Measurements from ENCODE around the gene TBX3. TPM values are rescaled to one million over a fixed set of nuclear protein-coding genes. Genes with fewer than 3 reads are reported as not detected.
A peak's percentile ranks its signal among the peaks of the same experiment; 100 is the strongest.

The TBX3 gene
- total RNA-seq, 1 donor from 2014 or later: not detected

DNA sequence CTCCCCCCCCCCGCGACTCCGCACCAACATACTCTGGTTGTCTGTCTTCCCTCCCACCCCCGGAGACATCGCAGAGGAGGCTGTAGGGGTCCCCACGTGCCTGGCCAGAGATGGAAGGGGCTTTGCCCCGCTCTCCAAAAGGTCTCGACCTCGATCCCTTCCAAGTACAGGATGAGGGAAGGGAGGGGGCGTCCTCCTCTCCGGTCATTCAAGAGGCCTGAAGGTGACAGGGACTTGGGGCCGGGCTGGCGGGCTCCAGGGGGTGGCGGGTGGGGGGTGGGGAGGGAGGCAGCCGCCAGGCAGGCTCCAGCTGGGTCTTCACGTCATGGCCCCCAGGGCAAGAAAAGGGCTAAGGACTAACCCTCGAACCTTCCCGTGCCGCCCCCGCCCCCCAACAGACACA, 15.1 kb downstream of the TBX3 start:
- H2AFZ ChIP-seq (replicated peaks): no peak overlapping the region
- Mint-ChIP-seq H3K27me3 (ENCODE audit: insufficient read depth, low read depth) (peaks cover 92% of the 10 kb centered on the region), H3K4me3 (no peak overlapping the region), H3K27ac (no peak overlapping the region), H3K4me1 (peaks cover 24% of the 10 kb centered on the region), H3K36me3 (no peaks in the 10 kb centered on the region), H3K9me3 (no peaks in the 10 kb centered on the region)
- H3K79me2 ChIP-seq (ENCODE audit: low read depth): no peaks in the 10 kb centered on the region
- peak overlapping the region; percentile 73 for H3K4me2 ChIP-seq
- H3K36me3 ChIP-seq: no peaks in the 10 kb centered on the region
- DNase-seq (ENCODE audit: low spot score): no peak
- peaks cover 100% of the 10 kb centered on the region for H3K27me3 ChIP-seq
- peaks cover 61% of the 10 kb centered on the region for H3F3A ChIP-seq (ENCODE audit: low read depth)
- H3K4me3 ChIP-seq: peak overlapping the region; percentile 32
- H3K9ac ChIP-seq: no peak overlapping the region
- H3K27ac ChIP-seq: no peak overlapping the region
- H3K4me1 ChIP-seq: peaks cover 39% of the 10 kb centered on the region
- H4K20me1 ChIP-seq (ENCODE audit: low read depth): peaks cover 96% of the 10 kb centered on the region
- TF ChIP-seq, protein P1, sequence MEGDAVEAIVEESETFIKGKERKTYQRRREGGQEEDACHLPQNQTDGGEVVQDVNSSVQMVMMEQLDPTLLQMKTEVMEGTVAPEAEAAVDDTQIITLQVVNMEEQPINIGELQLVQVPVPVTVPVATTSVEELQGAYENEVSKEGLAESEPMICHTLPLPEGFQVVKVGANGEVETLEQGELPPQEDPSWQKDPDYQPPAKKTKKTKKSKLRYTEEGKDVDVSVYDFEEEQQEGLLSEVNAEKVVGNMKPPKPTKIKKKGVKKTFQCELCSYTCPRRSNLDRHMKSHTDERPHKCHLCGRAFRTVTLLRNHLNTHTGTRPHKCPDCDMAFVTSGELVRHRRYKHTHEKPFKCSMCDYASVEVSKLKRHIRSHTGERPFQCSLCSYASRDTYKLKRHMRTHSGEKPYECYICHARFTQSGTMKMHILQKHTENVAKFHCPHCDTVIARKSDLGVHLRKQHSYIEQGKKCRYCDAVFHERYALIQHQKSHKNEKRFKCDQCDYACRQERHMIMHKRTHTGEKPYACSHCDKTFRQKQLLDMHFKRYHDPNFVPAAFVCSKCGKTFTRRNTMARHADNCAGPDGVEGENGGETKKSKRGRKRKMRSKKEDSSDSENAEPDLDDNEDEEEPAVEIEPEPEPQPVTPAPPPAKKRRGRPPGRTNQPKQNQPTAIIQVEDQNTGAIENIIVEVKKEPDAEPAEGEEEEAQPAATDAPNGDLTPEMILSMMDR (IDR thresholded peaks at IDR 0.05): no peak
- TF ChIP-seq EZH2 (IDR thresholded peaks at IDR 0.05) (no peak), EZH2phosphoT487 (IDR thresholded peaks at IDR 0.05) (no peak)
- H3K9me3 ChIP-seq (ENCODE audit: low read depth): no peaks in the 10 kb centered on the region

DNA sequence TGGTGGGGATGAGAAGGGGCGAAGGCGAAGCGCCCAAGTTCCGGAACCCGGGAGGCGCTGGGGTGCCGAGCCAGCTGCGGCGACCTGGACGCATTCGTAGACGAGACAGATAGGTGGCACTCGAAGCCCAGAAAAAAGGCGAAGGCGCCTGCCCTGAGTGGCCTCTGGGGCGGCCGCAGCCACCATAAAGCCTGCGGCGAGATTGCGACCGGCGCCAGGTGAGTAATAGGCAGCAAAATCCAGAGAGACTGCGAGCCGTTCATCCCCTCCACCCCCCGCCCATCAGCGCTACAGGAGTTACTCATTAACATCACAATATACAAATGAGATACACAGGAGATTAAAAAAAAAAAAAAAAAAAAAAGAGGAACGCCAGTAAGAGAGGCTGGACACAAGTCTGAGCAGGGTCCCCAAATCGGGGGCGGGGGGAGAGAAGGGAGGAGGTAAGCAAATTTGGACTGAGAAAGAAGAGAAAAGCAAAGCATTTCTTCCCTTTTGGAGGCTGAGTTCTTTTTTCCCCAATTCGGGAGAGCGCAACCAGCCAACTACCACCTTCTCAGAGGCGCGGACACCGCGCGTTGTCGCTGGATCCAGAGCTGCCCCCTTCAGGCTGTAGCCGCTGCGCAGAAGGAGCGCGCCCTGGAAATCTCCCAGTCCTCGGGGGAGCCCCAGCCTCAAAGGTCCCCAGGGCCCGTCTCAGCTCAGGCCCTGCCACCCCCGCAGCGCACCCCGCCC, 15.7 kb downstream of the TBX3 start:
- no peak overlapping the region for H3K9ac ChIP-seq
- no peaks in the 10 kb centered on the region for H3K9me3 Mint-ChIP-seq
- peaks cover 55% of the 10 kb centered on the region for H3F3A ChIP-seq (ENCODE audit: low read depth)
- peaks cover 24% of the 10 kb centered on the region for H3K4me1 Mint-ChIP-seq
- H3K4me3 ChIP-seq: peak overlapping the region; percentile 32
- H4K20me1 ChIP-seq (ENCODE audit: low read depth): peaks cover 94% of the 10 kb centered on the region
- H3K27ac ChIP-seq: no peak overlapping the region
- no peaks in the 10 kb centered on the region for H3K9me3 ChIP-seq (ENCODE audit: low read depth)
- no peaks in the 10 kb centered on the region for H3K36me3 ChIP-seq
- no peaks in the 10 kb centered on the region for H3K79me2 ChIP-seq (ENCODE audit: low read depth)
- H3K4me3 Mint-ChIP-seq: peak overlapping the region; percentile 63
- no peak overlapping the region for H3K27ac Mint-ChIP-seq
- TF ChIP-seq, protein P1 (IDR thresholded peaks at IDR 0.05): peak; percentile 49
- TF ChIP-seq EZH2 (IDR thresholded peaks at IDR 0.05): peak; percentile 24
- peak; percentile 58 for TF ChIP-seq EZH2phosphoT487 (IDR thresholded peaks at IDR 0.05)
- peaks cover 39% of the 10 kb centered on the region for H3K4me1 ChIP-seq
- peak overlapping the region; percentile 73 for H3K4me2 ChIP-seq
- H3K36me3 Mint-ChIP-seq: no peaks in the 10 kb centered on the region
- H3K27me3 Mint-ChIP-seq (ENCODE audit: insufficient read depth, low read depth): peaks cover 92% of the 10 kb centered on the region
- DNase-seq (ENCODE audit: low spot score): peak; percentile 91
- H3K27me3 ChIP-seq: peaks cover 100% of the 10 kb centered on the region
- no peak overlapping the region for H2AFZ ChIP-seq (replicated peaks)

DNA sequence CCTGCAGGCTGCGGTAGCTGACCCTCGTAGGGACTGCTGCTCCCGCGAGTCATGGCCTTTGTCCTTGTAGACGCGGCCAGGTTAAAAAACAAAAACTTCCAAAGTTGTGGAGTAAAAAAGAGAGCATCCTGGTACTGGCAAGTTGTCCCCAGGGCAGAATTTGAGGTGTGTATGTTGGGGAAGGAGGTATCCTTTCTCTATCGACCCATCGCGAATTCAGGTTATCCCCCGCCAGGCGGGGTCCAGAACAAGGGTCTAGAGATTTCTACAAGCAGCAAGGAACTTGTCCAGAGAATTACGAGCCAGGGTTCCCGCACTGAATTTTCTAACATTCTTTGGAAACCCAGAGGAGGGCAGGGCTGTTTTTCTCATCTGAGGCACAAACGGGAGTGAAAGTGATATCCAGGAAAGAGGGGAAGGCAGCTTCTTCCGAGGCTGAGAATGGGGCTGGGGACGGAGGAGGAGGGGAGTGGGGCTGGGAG, 16.3 kb downstream of the TBX3 start:
- Histone ChIP-seq H3K4me2 (peak overlapping the region; percentile 73), H3K27me3 (peaks cover 100% of the 10 kb centered on the region), H3K4me3 (peak overlapping the region; percentile 37), H3K9ac (no peak overlapping the region), H3F3A (ENCODE audit: low read depth) (peaks cover 51% of the 10 kb centered on the region), H3K9me3 (ENCODE audit: low read depth) (no peaks in the 10 kb centered on the region), H3K27ac (no peak overlapping the region), H3K36me3 (no peaks in the 10 kb centered on the region), H3K79me2 (ENCODE audit: low read depth) (no peaks in the 10 kb centered on the region), H2AFZ (replicated peaks) (no peak overlapping the region), H3K4me1 (peaks cover 39% of the 10 kb centered on the region), H4K20me1 (ENCODE audit: low read depth) (peaks cover 89% of the 10 kb centered on the region)
- Mint-ChIP-seq H3K27me3 (ENCODE audit: insufficient read depth, low read depth) (peaks cover 91% of the 10 kb centered on the region), H3K9me3 (no peaks in the 10 kb centered on the region), H3K27ac (no peak overlapping the region), H3K4me1 (peaks cover 24% of the 10 kb centered on the region), H3K4me3 (peak overlapping the region; percentile 63), H3K36me3 (no peaks in the 10 kb centered on the region)
- DNase-seq (ENCODE audit: low spot score): no peak
- TF ChIP-seq EZH2 (IDR thresholded peaks at IDR 0.05): peak; percentile 85
- TF ChIP-seq, protein P1 (IDR thresholded peaks at IDR 0.05): no peak
- peak; percentile 83 for TF ChIP-seq EZH2phosphoT487 (IDR thresholded peaks at IDR 0.05)
